ENCODE measurements around the gene NADK.

Gene NADK

GRCh38 chr1:1788136-1788535 is 9.9 kb upstream of the NADK start:
- no peak for DNase-seq (ENCODE audit: low spot score)
- in situ Hi-C loops (cut with MboI; ENCODE audit: low sequenced_read_pairs, unreplicated experiment) = loop anchor here (10.0 kb wide), 1 partner anchor 117 kb away; no protein-coding TSS in a partner anchor
- TF ChIP-seq CTCF (IDR thresholded peaks at IDR 0.05; ENCODE audit: borderline replicate concordance, control extremely low read depth, extremely low read depth, insufficient read depth, missing control alignments) = no peak

- in situ Hi-C loops (cut with MboI; ENCODE audit: low sequenced_read_pairs, unreplicated experiment) = loop anchor here (10.0 kb wide), 1 partner anchor 118 kb away; no protein-coding TSS in a partner anchor
- no peak for TF ChIP-seq CTCF (IDR thresholded peaks at IDR 0.05; ENCODE audit: borderline replicate concordance, control extremely low read depth, extremely low read depth, insufficient read depth, missing control alignments)
- DNase-seq (ENCODE audit: low spot score) = no peak
These were observed 8.8 kb upstream of the NADK start for GRCh38 chr1:1786836-1787605.

- in situ Hi-C loops (cut with MboI; ENCODE audit: low sequenced_read_pairs, unreplicated experiment) = loop anchor here (10.0 kb wide), 1 partner anchor 119 kb away; no protein-coding TSS in a partner anchor
- DNase-seq (ENCODE audit: low spot score) = no peak
- TF ChIP-seq CTCF (IDR thresholded peaks at IDR 0.05; ENCODE audit: borderline replicate concordance, control extremely low read depth, extremely low read depth, insufficient read depth, missing control alignments) = no peak
These were observed 7.4 kb upstream of the NADK start for GRCh38 chr1:1785666-1786065.

GRCh38 chr1:1784933-1785332 is 6.7 kb upstream of the NADK start:
- TF ChIP-seq CTCF (IDR thresholded peaks at IDR 0.05; ENCODE audit: borderline replicate concordance, control extremely low read depth, extremely low read depth, insufficient read depth, missing control alignments) = no peak
- no peak for DNase-seq (ENCODE audit: low spot score)
- in situ Hi-C loops (cut with MboI; ENCODE audit: low sequenced_read_pairs, unreplicated experiment) = loop anchor here (10.0 kb wide), 1 partner anchor 120 kb away; no protein-coding TSS in a partner anchor

GRCh38 chr1:1783320-1783719 is 5.0 kb upstream of the NADK start:
- TF ChIP-seq CTCF (IDR thresholded peaks at IDR 0.05; ENCODE audit: borderline replicate concordance, control extremely low read depth, extremely low read depth, insufficient read depth, missing control alignments) = no peak
- in situ Hi-C loops (cut with MboI; ENCODE audit: low sequenced_read_pairs, unreplicated experiment) = loop anchor here (10.0 kb wide), 1 partner anchor 121 kb away; no protein-coding TSS in a partner anchor
- DNase-seq (ENCODE audit: low spot score) = no peak

GRCh38 chr1:1782399-1783221 is 4.3 kb upstream of the NADK start:
- no peak for DNase-seq (ENCODE audit: low spot score)
- TF ChIP-seq CTCF (IDR thresholded peaks at IDR 0.05; ENCODE audit: borderline replicate concordance, control extremely low read depth, extremely low read depth, insufficient read depth, missing control alignments) = no peak
- in situ Hi-C loops (cut with MboI; ENCODE audit: low sequenced_read_pairs, unreplicated experiment) = loop anchor here (10.0 kb wide), 1 partner anchor 122 kb away; no protein-coding TSS in a partner anchor
